Loucy (cell line): ENCODE results near the gene KCNT1.

ENCODE experiments used
- H2AFZ ChIP-seq: fragments of 200-600 bp; sonication (generic); 2 replicates; pipeline ENCODE4 v1.6.0; 2016; ENCODE audit warnings: antibody characterized with exemption, mild to moderate bottlenecking, low read length, moderate library complexity
- H3F3A ChIP-seq: fragments of 200-600 bp; 2 replicates; pipeline ENCODE4 v1.6.0; 2016; ENCODE audit warnings: antibody characterized with exemption, low read depth, mild to moderate bottlenecking
- H3K27me3 ChIP-seq: fragments of 200-600 bp; sonication (generic); 2 replicates; pipeline ENCODE4 v1.6.1; 2014; ENCODE audit warnings: low read length, mild to moderate bottlenecking; ENCODE audit not compliant: insufficient read depth, poor library complexity, severe bottlenecking
- H3K36me3 ChIP-seq: fragments of 200-600 bp; sonication (generic); 2 replicates; pipeline ENCODE4 v1.6.1; 2016; ENCODE audit warnings: low read length; ENCODE audit not compliant: insufficient read depth
- H3K4me1 ChIP-seq: fragments of 200-600 bp; sonication (generic); 2 replicates; pipeline ENCODE4 v1.5.1; 2014; ENCODE audit warnings: low read length, mild to moderate bottlenecking; ENCODE audit not compliant: insufficient read depth, poor library complexity, severe bottlenecking
- H3K4me2 ChIP-seq: fragments of 200-600 bp; sonication (generic); 2 replicates; pipeline ENCODE4 v1.6.0; 2014; ENCODE audit warnings: antibody characterized with exemption, low read length, low read depth, mild to moderate bottlenecking; ENCODE audit not compliant: poor library complexity, severe bottlenecking
- H3K4me3 ChIP-seq: fragments of 200-600 bp; sonication (generic); 2 replicates; pipeline ENCODE4 v1.5.1; 2014; ENCODE audit warnings: low read length, mild to moderate bottlenecking, mixed read lengths; ENCODE audit not compliant: poor library complexity, severe bottlenecking
- H3K79me2 ChIP-seq: fragments of 200-600 bp; sonication (generic); 2 replicates; pipeline ENCODE4 v1.6.1; 2014; ENCODE audit warnings: low read length; ENCODE audit not compliant: insufficient read depth
- H3K9ac ChIP-seq: fragments of 200-600 bp; sonication (generic); 2 replicates; pipeline ENCODE4 v1.6.0; 2014; ENCODE audit warnings: mild to moderate bottlenecking, low read depth, low read length, moderate library complexity; ENCODE audit not compliant: poor library complexity, severe bottlenecking
- H3K9me2 ChIP-seq: fragments of 200-600 bp; sonication (generic); replicated peaks from 2 replicates; pipeline ENCODE4 v1.6.1; 2016; ENCODE audit warnings: low read depth, low read length, mixed read lengths
- H3K9me3 ChIP-seq: fragments of 200-600 bp; sonication (generic); 2 replicates; pipeline ENCODE4 v1.6.1; 2014; ENCODE audit warnings: mild to moderate bottlenecking, antibody characterized with exemption, low read length, low read depth; ENCODE audit not compliant: insufficient read depth
- H4K20me1 ChIP-seq: fragments of 200-600 bp; sonication (generic); 2 replicates; pipeline ENCODE4 v1.6.0; 2014; ENCODE audit warnings: antibody characterized with exemption, low read length, mild to moderate bottlenecking; ENCODE audit not compliant: insufficient read depth, poor library complexity, severe bottlenecking
- CTCF ChIP-seq: fragments of 200-600 bp; sonication (generic); conservative IDR thresholded peaks from 2 replicates; pipeline ENCODE4 v1.5.1; 2014; ENCODE audit warnings: mild to moderate bottlenecking, antibody characterized with exemption, low read length
- EZH2phosphoT487 ChIP-seq: fragments of 200-600 bp; IDR thresholded peaks from 2 replicates; pipeline ENCODE4 v1.6.1; 2018; ENCODE audit warnings: antibody characterized with exemption, mild to moderate bottlenecking, moderate library complexity, borderline replicate concordance

The KCNT1 gene

GRCh38 chr9:135766251-135766650, 64.3 kb downstream of the KCNT1 start:
- no peaks in the 10 kb centered on the region for H3K27me3 ChIP-seq
- no peak for TF ChIP-seq EZH2phosphoT487
- no peak for TF ChIP-seq CTCF
- H3K9ac ChIP-seq = no peak overlapping the region
- no peak overlapping the region for H3K4me3 ChIP-seq
- no peak overlapping the region for H3K4me2 ChIP-seq
- no peaks in the 10 kb centered on the region for H4K20me1 ChIP-seq
- no peaks in the 10 kb centered on the region for H3K79me2 ChIP-seq
- no peaks in the 10 kb centered on the region for H3F3A ChIP-seq
- peaks cover 16% of the 10 kb centered on the region; the same call in 1 of the 2 replicates for H3K9me3 ChIP-seq
- no peaks in the 10 kb centered on the region for H3K4me1 ChIP-seq
- H2AFZ ChIP-seq = no peak overlapping the region
- no peaks in the 10 kb centered on the region for H3K9me2 ChIP-seq
- H3K36me3 ChIP-seq = no peaks in the 10 kb centered on the region

GRCh38 chr9:135766707-135767106, 64.7 kb downstream of the KCNT1 start:
- H4K20me1 ChIP-seq = no peaks in the 10 kb centered on the region
- no peaks in the 10 kb centered on the region for H3K4me1 ChIP-seq
- no peak overlapping the region for H2AFZ ChIP-seq
- H3K79me2 ChIP-seq = no peaks in the 10 kb centered on the region
- H3F3A ChIP-seq = no peaks in the 10 kb centered on the region
- H3K4me2 ChIP-seq = no peak overlapping the region
- peaks cover 16% of the 10 kb centered on the region; the same call in 1 of the 2 replicates for H3K9me3 ChIP-seq
- no peak overlapping the region for H3K4me3 ChIP-seq
- H3K9ac ChIP-seq = no peak overlapping the region
- H3K9me2 ChIP-seq = no peaks in the 10 kb centered on the region
- no peaks in the 10 kb centered on the region for H3K27me3 ChIP-seq
- TF ChIP-seq EZH2phosphoT487 (no peak), CTCF (no peak)
- H3K36me3 ChIP-seq = no peaks in the 10 kb centered on the region

- no peaks in the 10 kb centered on the region for H3K27me3 ChIP-seq
- H3K4me1 ChIP-seq = no peaks in the 10 kb centered on the region
- no peaks in the 10 kb centered on the region for H3K79me2 ChIP-seq
- H3K9me3 ChIP-seq = peaks cover 14% of the 10 kb centered on the region; the same call in 1 of the 2 replicates
- H3F3A ChIP-seq = no peaks in the 10 kb centered on the region
- no peak overlapping the region for H3K4me2 ChIP-seq
- no peaks in the 10 kb centered on the region for H3K9me2 ChIP-seq
- no peak overlapping the region for H3K4me3 ChIP-seq
- H3K36me3 ChIP-seq = no peaks in the 10 kb centered on the region
- TF ChIP-seq CTCF (no peak), EZH2phosphoT487 (no peak)
- no peak overlapping the region for H2AFZ ChIP-seq
- no peak overlapping the region for H3K9ac ChIP-seq
- no peaks in the 10 kb centered on the region for H4K20me1 ChIP-seq
These were observed 66.7 kb downstream of the KCNT1 start for GRCh38 chr9:135768516-135769218.
